HT-29 (cell line): ENCODE results near the gene HIGD1B. TPM values are rescaled to one million over a fixed set of nuclear protein-coding genes. Genes with fewer than 3 reads are reported as not detected.

Experiments
- DNase-seq: peaks from one replicate; pipeline ENCODE4 v3.0.0-alpha.2; 2015; ENCODE audit warnings: low spot score
- small RNA-seq: library from RNA; depleted of rRNA; stranded (forward); fragments of <200 nt; gene quantifications from one replicate; pipeline ENCODE3, GENCODE V24; 2014
- total RNA-seq: library from RNA; depleted of rRNA; stranded (reverse); fragments of >200 nt; shearing (Covaris generic); gene quantifications from 2 replicates; pipeline ENCODE4 v1.2.3, GENCODE V29; 2014; rRNA removed

Gene HIGD1B
- total RNA-seq, 1 experiment from 2014 or later = not detected

DNA sequence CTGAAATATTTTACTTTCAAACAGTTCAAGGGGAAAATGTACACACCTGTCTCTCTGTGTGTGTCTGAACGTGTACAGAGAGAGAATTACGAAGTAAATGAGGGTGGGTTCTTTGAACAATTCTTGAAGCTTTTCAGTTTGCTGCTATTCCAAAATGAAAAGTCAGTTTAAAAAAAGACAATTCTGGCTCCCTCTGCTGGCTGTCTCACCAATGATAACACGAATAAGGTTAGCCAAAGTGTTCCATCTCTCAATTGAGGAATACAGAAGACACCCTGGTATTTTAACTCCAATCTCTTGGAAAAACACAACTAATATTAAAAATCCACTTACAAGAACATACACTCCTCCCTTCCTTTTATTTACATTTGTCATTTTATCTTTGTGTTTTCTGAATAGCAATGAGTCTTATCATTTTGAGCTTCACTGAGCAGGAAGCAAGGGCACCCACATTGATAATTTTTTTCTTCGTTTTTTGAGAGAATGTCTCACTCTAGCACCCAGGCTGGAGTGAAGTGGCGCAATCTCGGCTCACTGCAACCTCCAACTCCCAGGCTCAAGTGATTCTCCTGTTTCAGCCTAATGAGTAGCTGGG, 31.0 kb downstream of the HIGD1B start:
- peak; percentile 55 for DNase-seq

DNA sequence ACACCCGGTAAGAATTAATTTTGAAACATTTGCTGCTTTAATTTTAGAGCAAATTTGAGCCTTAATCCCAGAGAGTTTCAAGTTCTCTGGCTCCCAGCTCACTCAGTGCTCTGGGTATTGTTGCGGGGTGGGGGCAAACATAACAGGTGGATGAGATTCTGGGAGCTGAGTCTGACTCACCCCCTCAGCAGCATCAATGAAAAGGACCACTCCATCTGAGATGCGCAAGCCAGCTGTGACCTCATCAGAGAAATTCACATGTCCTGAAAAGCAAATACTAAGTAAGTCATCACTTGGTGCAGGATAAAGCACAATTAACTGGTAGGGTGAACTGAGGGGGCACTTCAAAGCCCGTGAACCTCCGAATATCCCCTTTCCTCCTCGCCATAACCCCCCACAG, 31.7 kb downstream of the HIGD1B start:
- DNase-seq = no peak

DNA sequence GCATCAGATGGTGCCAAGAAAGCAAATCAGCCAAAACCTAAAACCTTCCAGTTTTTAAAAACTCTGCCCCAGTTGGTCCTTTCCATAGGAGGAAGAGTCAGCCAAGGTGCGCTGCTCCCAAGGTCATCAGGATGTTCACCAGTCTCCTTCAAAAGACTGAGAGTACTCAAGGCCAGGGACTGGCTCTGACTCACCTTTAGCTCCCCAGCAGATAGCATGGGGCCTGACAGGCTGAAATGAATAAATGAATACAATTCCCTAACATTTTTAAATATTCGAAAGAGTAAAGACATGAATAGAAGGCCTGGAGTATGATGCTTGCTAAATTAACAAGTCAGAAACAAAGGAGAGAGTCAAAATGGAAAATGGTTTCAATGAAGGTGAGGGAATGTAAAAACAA, 32.4 kb downstream of the HIGD1B start:
- DNase-seq = no peak

DNA sequence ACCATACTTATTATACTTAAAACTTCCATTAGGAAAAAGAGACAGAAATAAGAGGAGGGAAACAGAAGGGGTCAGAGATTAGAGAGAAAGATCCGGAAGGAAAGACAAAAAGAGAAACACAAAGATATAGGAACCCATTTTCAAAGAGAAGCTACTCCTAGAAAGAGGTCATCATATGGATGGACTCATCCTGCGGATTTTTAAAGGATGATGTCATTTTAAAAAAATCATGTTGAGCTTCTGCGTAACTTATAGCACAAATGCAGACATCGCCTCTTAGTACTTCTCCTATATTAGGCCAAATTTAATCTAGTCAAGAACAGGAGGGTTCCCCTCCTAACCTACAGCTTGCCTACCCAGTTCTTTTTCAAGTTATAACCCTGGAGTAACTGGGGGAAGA, 33.5 kb downstream of the HIGD1B start:
- no peak for DNase-seq

DNA sequence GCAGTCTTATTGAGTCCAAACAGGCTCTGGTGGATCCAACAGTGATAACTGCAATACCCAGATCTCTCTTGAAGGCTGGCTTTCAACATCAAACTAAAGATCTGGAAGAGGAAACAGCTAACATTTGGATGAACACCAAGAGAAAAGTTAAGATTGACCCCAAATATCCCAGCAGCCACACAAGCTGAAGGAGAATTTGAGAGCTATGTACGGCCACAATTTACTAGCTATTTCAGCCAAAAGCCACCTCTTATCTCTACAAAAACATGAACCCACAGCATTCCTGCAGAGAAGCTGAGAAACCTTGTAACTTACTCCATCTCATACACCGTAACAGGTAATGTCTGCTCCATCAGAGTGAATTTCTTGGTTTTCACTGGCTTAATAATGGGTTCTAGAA, 37.3 kb downstream of the HIGD1B start:
- DNase-seq = no peak

DNA sequence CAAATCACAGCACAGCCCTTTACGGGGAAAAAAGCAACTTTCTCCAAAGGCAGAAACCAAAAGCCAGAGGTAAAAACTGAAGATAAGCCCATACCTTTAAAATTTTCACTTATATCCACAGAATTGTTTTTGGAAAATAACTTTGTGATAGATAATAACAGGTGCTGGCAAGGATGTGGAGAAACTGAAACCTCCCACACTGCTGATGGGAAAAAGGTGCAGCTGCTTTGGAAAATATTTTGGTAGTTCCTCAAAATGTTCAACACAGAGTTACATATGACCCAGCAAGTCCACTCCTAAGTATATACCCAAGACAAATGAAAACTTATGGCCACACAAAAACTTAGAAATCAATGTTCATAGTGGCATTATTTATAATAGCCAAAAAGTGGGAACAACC, 39.3 kb downstream of the HIGD1B start:
- DNase-seq = no peak

DNA sequence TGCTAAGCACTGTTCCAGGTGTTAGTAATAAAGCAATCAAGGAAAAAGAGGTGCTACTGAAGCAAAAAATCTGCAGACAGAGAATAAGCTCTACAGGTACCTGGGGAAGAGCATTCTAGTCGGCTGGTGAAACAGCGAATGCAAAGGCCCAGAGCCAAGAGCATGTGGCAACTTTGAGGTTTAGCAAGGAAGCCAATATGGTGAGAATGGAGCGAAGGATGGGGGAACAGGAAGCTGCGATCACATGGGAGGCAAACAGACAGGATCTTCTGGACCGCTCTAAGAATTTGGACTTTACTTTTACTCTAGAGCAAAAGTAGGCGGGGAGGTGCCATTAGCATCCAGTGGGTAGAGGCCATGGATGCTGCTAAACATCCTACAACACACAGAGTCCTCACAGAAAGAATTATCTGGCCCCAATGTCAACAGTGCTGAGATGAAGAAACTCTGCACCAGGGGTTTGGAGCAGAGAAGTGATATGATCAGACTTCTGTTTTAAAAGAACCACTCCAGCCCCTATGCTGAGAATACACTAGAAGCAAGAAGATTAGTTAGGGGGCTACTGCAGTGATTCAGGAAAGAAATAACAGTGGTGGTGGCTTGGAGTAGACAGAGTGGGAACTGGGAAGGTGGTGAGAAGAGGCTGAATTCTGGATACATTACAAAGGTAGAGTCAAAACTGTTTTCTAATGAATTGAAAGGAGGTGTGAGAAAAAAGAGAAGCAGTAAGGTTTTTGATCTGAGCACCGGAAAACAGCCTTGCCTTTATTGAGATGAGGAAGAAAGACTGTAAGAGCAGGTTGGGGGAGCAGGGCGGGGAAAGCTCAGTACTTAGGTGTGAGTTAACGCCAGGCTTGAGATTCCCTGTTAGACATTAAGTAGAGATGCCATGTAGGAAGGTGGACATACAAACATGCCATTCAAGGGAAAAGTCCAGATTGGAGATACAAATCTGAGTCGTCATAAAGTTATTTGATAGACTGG, 40.6 kb downstream of the HIGD1B start:
- DNase-seq = no peak

DNA sequence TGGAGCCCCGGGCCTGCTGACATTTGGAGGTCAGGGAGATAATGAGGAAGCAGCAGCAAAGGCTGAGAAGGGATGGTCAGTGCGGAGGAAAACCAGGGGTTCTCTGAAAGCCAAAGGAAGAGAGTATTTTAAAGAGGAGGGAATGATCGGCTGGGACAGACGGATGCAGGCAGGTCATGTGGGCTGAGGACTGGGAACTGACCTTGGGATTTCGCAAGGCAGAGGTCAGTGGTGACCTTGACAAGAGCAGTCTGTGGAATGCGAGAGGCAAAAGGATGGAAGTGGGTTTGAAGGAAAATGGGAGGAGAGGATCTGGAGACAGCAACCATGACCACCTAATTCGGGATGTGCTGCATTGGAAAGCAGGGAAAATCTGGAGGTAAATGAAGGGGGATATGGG, 41.3 kb downstream of the HIGD1B start:
- DNase-seq = no peak

DNA sequence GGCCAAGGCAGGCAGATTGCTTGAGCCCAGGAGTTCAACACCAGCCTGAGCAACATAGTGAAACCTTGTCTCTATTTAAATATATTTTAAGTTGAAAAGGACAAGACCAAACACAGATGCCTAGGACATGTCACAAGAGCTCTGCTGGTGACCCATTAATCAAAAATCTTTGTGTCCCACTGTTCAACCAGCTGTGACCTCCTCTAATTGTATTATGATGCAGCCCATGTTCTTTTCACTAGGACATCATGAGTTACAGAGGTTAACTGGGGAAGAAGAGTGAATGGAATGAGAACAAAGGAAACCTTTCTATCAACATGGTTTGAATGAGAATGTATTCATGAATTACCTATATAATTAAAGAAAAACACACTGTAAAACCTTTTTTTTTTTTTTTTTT, 44.6 kb downstream of the HIGD1B start:
- no peak for DNase-seq

DNA sequence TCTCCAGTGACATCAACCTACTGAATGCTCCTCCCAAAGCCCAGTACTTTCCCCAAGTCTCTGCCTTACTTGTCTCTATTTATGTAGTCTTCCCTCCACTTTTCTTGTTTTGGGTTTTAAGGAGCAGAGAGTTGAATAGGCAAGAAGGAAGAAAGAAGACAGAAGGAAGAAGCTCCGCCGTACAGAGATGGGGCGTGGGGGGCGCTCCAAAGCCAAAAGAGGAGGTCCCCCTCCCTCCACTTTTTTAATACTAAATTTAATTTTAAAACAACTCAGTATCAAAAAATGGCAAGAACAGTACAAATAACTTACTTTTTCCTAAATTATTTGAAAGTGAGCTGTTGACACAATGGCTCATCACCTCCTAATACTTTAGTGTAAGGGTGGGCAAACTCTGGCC, 47.0 kb downstream of the HIGD1B start:
- DNase-seq = no peak

DNA sequence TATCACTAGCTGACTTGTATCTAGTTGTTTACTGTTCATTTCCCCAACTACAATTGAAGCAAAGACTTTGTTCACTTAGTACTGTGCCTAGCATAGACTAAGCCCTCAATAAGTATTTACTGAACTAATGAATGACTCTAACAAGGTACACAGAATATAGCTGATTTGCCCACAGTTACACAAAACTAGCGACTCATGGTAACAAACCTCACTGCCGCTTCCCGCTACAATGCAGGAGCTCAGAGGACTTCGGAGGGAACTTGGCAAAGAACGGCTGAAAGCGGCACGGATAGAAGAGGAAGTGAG, 51.0 kb downstream of the HIGD1B start:
- no peak for DNase-seq

DNA sequence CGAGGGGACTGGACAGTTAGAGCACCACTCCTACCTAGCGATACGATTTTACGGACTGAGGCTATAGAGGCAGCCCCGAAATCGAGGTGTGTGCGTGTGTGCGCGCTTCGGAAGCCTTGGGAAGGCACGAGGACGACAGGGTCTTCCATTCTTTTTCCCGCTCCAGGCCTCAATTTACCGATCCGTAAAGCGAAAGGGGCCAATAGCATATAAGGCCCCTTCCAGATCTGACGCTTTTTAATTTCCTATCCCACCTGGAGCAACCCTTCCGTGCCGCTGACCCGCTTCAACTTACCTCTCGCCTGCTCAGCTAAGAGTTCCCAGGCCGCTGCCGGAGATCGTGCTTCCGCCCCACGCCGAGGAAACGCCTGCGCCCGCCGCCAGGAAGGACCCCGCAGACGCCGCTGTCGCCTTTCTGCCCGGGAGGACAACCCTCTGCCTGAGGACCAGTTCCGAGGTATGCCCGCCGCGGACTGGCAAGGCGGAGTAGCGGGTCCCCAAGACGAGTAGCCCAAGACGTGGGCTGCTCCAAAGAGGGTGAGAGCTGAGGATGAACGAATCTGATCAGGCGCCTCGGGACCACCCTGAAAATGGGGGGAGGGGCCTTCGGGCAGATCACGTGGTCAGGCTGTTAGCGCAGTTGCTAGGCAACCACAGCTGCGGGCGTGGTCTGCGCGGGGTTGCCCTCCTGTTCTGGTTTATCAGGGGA, 51.5 kb downstream of the HIGD1B start, which contains the start of gene EFTUD2:
Gene EFTUD2, minus strand, starts transcription at position 372 of the 709 bp plus-strand sequence. CDS start 4,924 bp downstream, outside the sequence.
- DNase-seq = peak; percentile 92

Small RNAs within 50 kb of the gene (small RNA-seq; reads per million reads assigned to genes)
- gene RN7SL405P = not detected

Other genes starting within 250 kb of the HIGD1B start
- gene MEIOC, start 191.4 kb upstream of the HIGD1B start, total RNA-seq = not detected in 2 replicates
- gene CCDC43, start 158.1 kb upstream of the HIGD1B start, total RNA-seq = 13.9 and 16.4 TPM in 2 replicates
- gene DBF4B, start 139.2 kb upstream of the HIGD1B start, total RNA-seq = 11.4 and 11.8 TPM in 2 replicates
- 0.05 and 0.20 TPM in 2 replicates for gene ADAM11, start 88.9 kb upstream of the HIGD1B start, total RNA-seq
- not detected in 2 replicates for gene GJC1, start 17.6 kb upstream of the HIGD1B start, total RNA-seq
- 142 and 143 TPM in 2 replicates for gene EFTUD2, start 51.6 kb downstream of the HIGD1B start, total RNA-seq
- 0.29 and 0.46 TPM in 2 replicates for gene GFAP, start 67.6 kb downstream of the HIGD1B start, total RNA-seq
- gene KIF18B, start 99.9 kb downstream of the HIGD1B start, total RNA-seq = 12.2 and 14.8 TPM in 2 replicates
- gene C1QL1, start 120.4 kb downstream of the HIGD1B start, total RNA-seq = 0.05 TPM in 1 of 2 replicates, not detected in the other
- 44.9 and 49.8 TPM in 2 replicates for gene DCAKD, start 203.7 kb downstream of the HIGD1B start, total RNA-seq
- 59.2 and 77.1 TPM in 2 replicates for gene NMT1, start 213.4 kb downstream of the HIGD1B start, total RNA-seq